Gastrocnemius medialis (tissue), 4 donors: Measurements from ENCODE around the gene CTDSPL.

Experiments used
- CTCF ChIP-seq, 5 experiments: fragments of 450-650 bp in 3 of 5; fragments of 200-600 bp in 2 of 5; sonication (generic) in 2 of 5; IDR thresholded peaks in 4 of 5; conservative IDR thresholded peaks in 1 of 5; 1 replicate in 4 of 5; 2 replicates in 1 of 5; pipeline ENCODE4 v1.5.1; 2016 to 2019; ENCODE audit warnings: antibody characterized with exemption in 5 of 5, mild to moderate bottlenecking in 3 of 5, moderate library complexity in 3 of 5
- POLR2A ChIP-seq, 2 donors: fragments of 450-650 bp; IDR thresholded peaks; one replicate each; pipeline ENCODE4 v1.6.1; 2017; ENCODE audit warnings: antibody characterized with exemption in 2 of 2, mild to moderate bottlenecking in 2 of 2, moderate library complexity in 2 of 2

- TF ChIP-seq CTCF (IDR thresholded peaks at IDR 0.05 in 4 of 5, conservative IDR thresholded peaks at IDR 0.05 in 1 of 5) (no peak), POLR2A (IDR thresholded peaks at IDR 0.05) (no peak)
Measured at GRCh38 chr3:37826933-37827332, 34.7 kb upstream of the CTDSPL start.
